ENCODE measurements around the gene CHPF.

GRCh38 chr2:219565130-219566080 lies 21.8 kb upstream of the CHPF start:
- TF ChIP-seq POLR2A (IDR thresholded peaks at IDR 0.05; ENCODE audit: low read length), result no peak
- no peak for TF ChIP-seq GATA1 (IDR thresholded peaks at IDR 0.05; ENCODE audit: low read depth, low read length)

Data from erythroblast (primary cell).